ENCODE results near the gene FABP3. TPM values are rescaled to one million over a fixed set of nuclear protein-coding genes. Genes with fewer than 3 reads are reported as not detected.

The FABP3 gene
- polyA plus RNA-seq, 3 donors, result not detected

DNA sequence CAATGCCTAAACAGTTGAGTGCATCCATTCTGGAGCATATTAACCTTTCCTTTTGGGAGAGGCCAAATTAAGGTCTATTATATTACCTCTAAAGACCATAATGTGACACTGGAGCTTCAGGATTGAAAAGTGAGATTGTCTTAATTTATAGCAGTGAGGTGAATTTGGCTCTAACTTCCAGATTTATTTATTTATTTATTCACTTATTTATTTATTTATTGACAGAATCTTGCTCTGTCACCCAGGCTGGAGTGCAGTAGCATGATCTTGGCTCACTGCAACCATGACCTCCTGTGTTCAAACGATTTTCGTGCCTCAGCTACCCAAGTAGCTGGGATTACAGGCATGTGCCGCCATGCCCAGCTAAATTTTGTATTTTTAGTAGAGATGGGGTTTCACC is 57.0 kb downstream of the FABP3 start:
- Mint-ChIP-seq H3K4me3 (no peak overlapping the region), H3K4me1 (no peaks in the 10 kb centered on the region), H3K27ac (no peak overlapping the region), H3K36me3 (peaks cover 71 to 85% of the 10 kb centered on the region in 2 donors), H3K9me3 (peaks cover 0 to 2% (median 0%) of the 10 kb centered on the region in 7 donors), H3K27me3 (ENCODE audit: low read depth in 3 of 3) (peaks cover 0 to 2% (median 0%) of the 10 kb centered on the region in 3 donors)
- DNase-seq, result no peak
- no peaks in the 10 kb centered on the region for H3K4me1 ChIP-seq (ENCODE audit: control insufficient read depth in 1 of 2, insufficient read depth in 2 of 2, low read length in 2 of 2)
- TF ChIP-seq, protein P1, sequence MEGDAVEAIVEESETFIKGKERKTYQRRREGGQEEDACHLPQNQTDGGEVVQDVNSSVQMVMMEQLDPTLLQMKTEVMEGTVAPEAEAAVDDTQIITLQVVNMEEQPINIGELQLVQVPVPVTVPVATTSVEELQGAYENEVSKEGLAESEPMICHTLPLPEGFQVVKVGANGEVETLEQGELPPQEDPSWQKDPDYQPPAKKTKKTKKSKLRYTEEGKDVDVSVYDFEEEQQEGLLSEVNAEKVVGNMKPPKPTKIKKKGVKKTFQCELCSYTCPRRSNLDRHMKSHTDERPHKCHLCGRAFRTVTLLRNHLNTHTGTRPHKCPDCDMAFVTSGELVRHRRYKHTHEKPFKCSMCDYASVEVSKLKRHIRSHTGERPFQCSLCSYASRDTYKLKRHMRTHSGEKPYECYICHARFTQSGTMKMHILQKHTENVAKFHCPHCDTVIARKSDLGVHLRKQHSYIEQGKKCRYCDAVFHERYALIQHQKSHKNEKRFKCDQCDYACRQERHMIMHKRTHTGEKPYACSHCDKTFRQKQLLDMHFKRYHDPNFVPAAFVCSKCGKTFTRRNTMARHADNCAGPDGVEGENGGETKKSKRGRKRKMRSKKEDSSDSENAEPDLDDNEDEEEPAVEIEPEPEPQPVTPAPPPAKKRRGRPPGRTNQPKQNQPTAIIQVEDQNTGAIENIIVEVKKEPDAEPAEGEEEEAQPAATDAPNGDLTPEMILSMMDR (IDR thresholded peaks at IDR 0.05), result no peak
- H3K4me3 ChIP-seq (replicated peaks in 1 of 3; ENCODE audit: low read depth in 2 of 3, low read length in 3 of 3), result no peak overlapping the region
- H3K79me2 ChIP-seq (ENCODE audit: insufficient read depth, low read length), result no peaks in the 10 kb centered on the region
- no peaks in the 10 kb centered on the region for H3K27me3 ChIP-seq (ENCODE audit: control insufficient read depth in 2 of 2, insufficient read depth in 2 of 2, low read length in 2 of 2)
- H3K9me3 ChIP-seq (replicated peaks in 1 of 2; ENCODE audit: control insufficient read depth in 1 of 2, insufficient read depth in 1 of 2, low read length in 2 of 2), result no peaks in the 10 kb centered on the region
- H3K36me3 ChIP-seq (replicated peaks in 1 of 2; ENCODE audit: control insufficient read depth in 1 of 2, insufficient read depth in 2 of 2, low read length in 2 of 2), result peaks cover 70 to 96% of the 10 kb centered on the region in 2 donors
- no peak overlapping the region for H2AFZ ChIP-seq (ENCODE audit: insufficient read depth, low read depth, low read length, poor library complexity, severe bottlenecking)
- intact Hi-C loops (cut with micrococcal nuclease), result no loop called here
- H3K4me2 ChIP-seq (replicated peaks; ENCODE audit: extremely low read depth, low read length, poor library complexity, severe bottlenecking), result no peak overlapping the region
- H3K9ac ChIP-seq (ENCODE audit: insufficient read depth, low read length, poor library complexity, severe bottlenecking), result no peak overlapping the region
- H4K20me1 ChIP-seq (ENCODE audit: insufficient read depth, low read length), result no peaks in the 10 kb centered on the region
- H3K27ac ChIP-seq (ENCODE audit: low read depth in 1 of 2, low read length in 2 of 2), result no peak overlapping the region
- 100% methylated on average over 2 of the region's 3 CpGs for WGBS (ENCODE audit: insufficient coverage)

Other genes with a start within 250 kb of the FABP3 start
- not detected for gene NKAIN1, start 133.2 kb downstream of the FABP3 start, polyA plus RNA-seq
- 10 to 100 TPM; 25.6 to 56.4 (median 50.9) TPM for gene SNRNP40, start 76.3 kb downstream of the FABP3 start, polyA plus RNA-seq
- 10 to 100 TPM; 17.0 to 32.3 (median 29.3) TPM for gene ZCCHC17, start 76.0 kb downstream of the FABP3 start, polyA plus RNA-seq
- 10 to 100 TPM in 1 of 3 donors, 1 to 10 TPM in 2; 4.1 to 12.6 (median 7.8) TPM for gene SERINC2, start 40.1 kb upstream of the FABP3 start, polyA plus RNA-seq
- under 1 TPM in 1 of 3 donors, not detected in 2; 0.07 TPM for gene TINAGL1, start 203.4 kb upstream of the FABP3 start, polyA plus RNA-seq
- not detected for gene HCRTR1, start 244.6 kb upstream of the FABP3 start, polyA plus RNA-seq